Left ventricle myocardium inferior (tissue), 1 donor: ENCODE results near the gene LRRC63. TPM values are rescaled to one million over a fixed set of nuclear protein-coding genes. Genes with fewer than 3 reads are reported as not detected.

Experiments
- DNase-seq: peaks from one replicate; pipeline ENCODE4 v3.0.0-alpha.2; 2020
- H3K27ac ChIP-seq: fragments of 200-600 bp; replicated peaks from 2 replicates; pipeline ENCODE4 v1.8.0; 2021
- H3K27me3 ChIP-seq: fragments of 200-600 bp; 2 replicates; pipeline ENCODE4 v1.8.0; 2021; ENCODE audit warnings: low read depth
- H3K36me3 ChIP-seq: fragments of 200-600 bp; 2 replicates; pipeline ENCODE4 v1.8.0; 2021
- H3K4me1 ChIP-seq: fragments of 200-600 bp; 2 replicates; pipeline ENCODE4 v1.8.0; 2021
- H3K4me3 ChIP-seq: fragments of 200-600 bp; 2 replicates; pipeline ENCODE4 v1.8.0; 2021; ENCODE audit warnings: mild to moderate bottlenecking, moderate library complexity
- H3K9me3 ChIP-seq: fragments of 200-600 bp; replicated peaks from 2 replicates; pipeline ENCODE4 v1.8.0; 2021
- CTCF ChIP-seq: fragments of 200-600 bp; IDR thresholded peaks from 2 replicates; pipeline ENCODE4 v1.8.0; 2021; ENCODE audit warnings: antibody characterized with exemption, mild to moderate bottlenecking, borderline replicate concordance
- intact Hi-C: fragments of 100-400 bp; cut with micrococcal nuclease; formaldehyde crosslinking; loops from one replicate; pipeline ENCODE4 v1.11.0; 2022
- total RNA-seq: library from RNA; stranded (reverse); fragmentation: NEBNext Ultra II Directional; extraction: Animal tissue kit (Norgen Biotek cat#: 25700); gene quantifications from one replicate; pipeline ENCODE4 v1.2.1, GENCODE V29; 2021
- donor health status: DM: no; HTN: yes; CAD: no; lungs with severe emphysema.

LRRC63 gene
- total RNA-seq, 1 donor from 2014 or later, result not detected

GRCh38 chr13:46304546-46304945 lies 92.8 kb downstream of the LRRC63 start:
- no peak for TF ChIP-seq CTCF

GRCh38 chr13:46307554-46307953 lies 95.8 kb downstream of the LRRC63 start:
- Histone ChIP-seq H3K27me3 (no peaks in the 10 kb centered on the region), H3K27ac (no peak overlapping the region), H3K4me3 (no peak overlapping the region), H3K9me3 (peaks cover 27% of the 10 kb centered on the region), H3K4me1 (no peaks in the 10 kb centered on the region), H3K36me3 (no peaks in the 10 kb centered on the region)
- no peak for DNase-seq
- no peak for TF ChIP-seq CTCF
- intact Hi-C loops, result no loop called here

More at GRCh38 chr13:46304546-46304945, 92.8 kb downstream of the LRRC63 start:
- intact Hi-C loops, result no loop called here
- Histone ChIP-seq H3K9me3 (peaks cover 34% of the 10 kb centered on the region), H3K27me3 (no peaks in the 10 kb centered on the region), H3K36me3 (no peaks in the 10 kb centered on the region), H3K4me3 (no peak overlapping the region), H3K27ac (no peak overlapping the region), H3K4me1 (no peaks in the 10 kb centered on the region)
- no peak for DNase-seq

- intact Hi-C loops, result no loop called here
- Histone ChIP-seq H3K9me3 (peaks cover 20% of the 10 kb centered on the region), H3K36me3 (no peaks in the 10 kb centered on the region), H3K27ac (no peak overlapping the region), H3K4me3 (no peak overlapping the region), H3K4me1 (no peaks in the 10 kb centered on the region), H3K27me3 (no peaks in the 10 kb centered on the region)
- no peak for DNase-seq
- no peak for TF ChIP-seq CTCF
These were observed 98.3 kb downstream of the LRRC63 start for GRCh38 chr13:46310066-46310465.

GRCh38 chr13:46311217-46311616 lies 99.5 kb downstream of the LRRC63 start:
- H3K4me3 ChIP-seq, result no peak overlapping the region
- H3K9me3 ChIP-seq, result peaks cover 20% of the 10 kb centered on the region
- intact Hi-C loops, result no loop called here
- H3K27ac ChIP-seq, result no peak overlapping the region
- no peaks in the 10 kb centered on the region for H3K27me3 ChIP-seq
- DNase-seq, result no peak
- H3K36me3 ChIP-seq, result no peaks in the 10 kb centered on the region
- no peaks in the 10 kb centered on the region for H3K4me1 ChIP-seq
- TF ChIP-seq CTCF, result no peak

- TF ChIP-seq CTCF, result no peak
- no peak for DNase-seq
- H3K4me3 ChIP-seq, result no peak overlapping the region
- intact Hi-C loops, result no loop called here
- H3K36me3 ChIP-seq, result no peaks in the 10 kb centered on the region
- peaks cover 5% of the 10 kb centered on the region for H3K27me3 ChIP-seq
- H3K27ac ChIP-seq, result no peak overlapping the region
- H3K9me3 ChIP-seq, result peaks cover 20% of the 10 kb centered on the region
- H3K4me1 ChIP-seq, result no peaks in the 10 kb centered on the region
These were observed 101.3 kb downstream of the LRRC63 start for GRCh38 chr13:46313024-46313423.
